Dermis lymphatic vessel endothelial cell (primary cell): ENCODE data around the gene ZNF3. TPM values are rescaled to one million over a fixed set of nuclear protein-coding genes. Genes with fewer than 3 reads are reported as not detected.

Source experiments
- total RNA-seq: library from RNA; depleted of rRNA; stranded (reverse); fragments of >200 nt; gene quantifications from 2 replicates; pipeline ENCODE4 v1.2.1, GENCODE V29; 2014

The ZNF3 gene
- 26.3 and 33.3 TPM in 2 replicates for total RNA-seq

GRCh38 chr7:100081535-100082102, at the start of gene ZNF3:
Gene ZNF3 (minus strand): TSS chr7:100081723. CDS start chr7:100077357, 4,366 bp downstream.

GRCh38 chr7:100126931-100127865, 45.7 kb upstream of the ZNF3 start, which contains the start of gene MBLAC1:
Gene MBLAC1 (plus strand): TSS chr7:100126967. CDS start chr7:100127396, 429 bp downstream.

GRCh38 chr7:100119072-100119969, 37.8 kb upstream of the ZNF3 start, which contains the start of the genes CNPY4 and TAF6:
Gene CNPY4 (plus strand): TSS chr7:100119634. CDS start chr7:100119745, 111 bp downstream.
Gene TAF6 (minus strand): TSS chr7:100119358. CDS start chr7:100114209, 5,149 bp downstream.

GRCh38 chr7:100101016-100101862, 19.7 kb upstream of the ZNF3 start, which contains the start of the genes AP4M1 and MCM7:
Gene AP4M1 (plus strand): TSS chr7:100101643. CDS start chr7:100101715, 72 bp downstream.
Gene MCM7 (minus strand): TSS chr7:100101397. CDS start chr7:100101294, 103 bp downstream.

GRCh38 chr7:100088621-100089457, 7.3 kb upstream of the ZNF3 start, which contains the start of gene COPS6:
Gene COPS6 (plus strand): TSS chr7:100088969. CDS start chr7:100088991, 22 bp downstream.

DNA sequence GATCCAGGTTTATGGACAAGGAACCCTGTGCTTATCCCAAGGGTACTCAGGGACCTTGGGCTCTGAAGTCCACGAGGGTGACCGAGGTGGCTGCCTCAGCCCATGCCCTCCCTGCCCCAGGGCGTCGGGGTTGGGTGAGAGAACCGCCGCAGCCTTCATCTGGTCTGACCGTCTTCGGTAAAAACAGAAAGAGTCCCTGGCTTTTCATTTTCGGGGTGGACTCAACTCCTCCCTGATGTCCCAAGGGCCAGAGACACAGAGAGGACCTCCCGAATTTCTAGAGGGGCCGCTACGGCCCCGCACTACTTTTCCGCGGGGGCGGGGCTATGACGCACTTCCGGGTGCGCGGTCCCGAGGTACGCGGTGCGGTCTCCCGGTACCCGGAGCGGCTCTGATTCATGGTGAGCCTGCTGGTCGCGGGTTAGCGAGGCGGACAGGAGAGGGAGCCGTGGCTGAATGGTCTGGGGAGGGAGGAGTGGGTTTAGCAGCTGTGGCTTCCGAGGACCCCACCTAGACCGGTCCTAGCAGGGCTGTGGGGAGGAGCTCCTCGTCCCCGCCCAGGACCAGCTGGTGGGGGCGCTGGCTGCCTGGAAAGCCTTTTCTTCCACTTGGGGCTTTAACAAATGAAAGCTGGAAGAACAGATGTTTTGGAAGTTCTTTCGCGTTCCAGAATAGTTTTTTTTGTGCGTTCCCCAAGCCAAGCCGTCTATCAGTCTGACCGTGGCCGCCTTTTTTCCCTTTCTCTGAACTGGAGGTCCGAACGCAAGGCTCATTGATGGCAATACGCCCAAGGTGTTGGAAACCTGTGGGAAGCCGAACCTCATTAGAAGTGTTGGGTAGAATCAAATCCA, 31.9 kb downstream of the ZNF3 start, which contains the start of gene ZSCAN21:
Gene ZSCAN21 (plus strand): TSS at position 334 of the 851 bp plus-strand sequence. CDS start 7,233 bp downstream, outside the sequence.

Other genes starting within 250 kb of the ZNF3 start
- gene OR2AE1, start 204.7 kb downstream of the ZNF3 start, total RNA-seq, result 0.11 and 0.17 TPM in 2 replicates
- 17.4 and 23.2 TPM in 2 replicates for gene TRIM4, start 162.2 kb downstream of the ZNF3 start, total RNA-seq
- 0.87 and 1.0 TPM in 2 replicates for gene GJC3, start 152.1 kb downstream of the ZNF3 start, total RNA-seq
- not detected in 2 replicates for gene AZGP1, start 105.7 kb downstream of the ZNF3 start, total RNA-seq
- 28.8 and 38.8 TPM in 2 replicates for gene ZKSCAN1, start 66.1 kb downstream of the ZNF3 start, total RNA-seq
- gene ZSCAN21, start 31.9 kb downstream of the ZNF3 start, total RNA-seq, result 8.0 and 8.2 TPM in 2 replicates
- gene COPS6, start 7.2 kb upstream of the ZNF3 start, total RNA-seq, result 44.3 and 54.3 TPM in 2 replicates
- 27.5 and 34.8 TPM in 2 replicates for gene MCM7, start 19.7 kb upstream of the ZNF3 start, total RNA-seq
- 14.3 and 15.6 TPM in 2 replicates for gene AP4M1, start 19.9 kb upstream of the ZNF3 start, total RNA-seq
- gene TAF6, start 37.6 kb upstream of the ZNF3 start, total RNA-seq, result 18.5 and 20.0 TPM in 2 replicates
- 29.8 and 33.4 TPM in 2 replicates for gene CNPY4, start 37.9 kb upstream of the ZNF3 start, total RNA-seq
- gene MBLAC1, start 45.2 kb upstream of the ZNF3 start, total RNA-seq, result 1.8 and 2.8 TPM in 2 replicates
- 105 and 108 TPM in 2 replicates for gene LAMTOR4, start 67.2 kb upstream of the ZNF3 start, total RNA-seq
- 4.3 and 5.6 TPM in 2 replicates for gene TRAPPC14, start 77.0 kb upstream of the ZNF3 start, total RNA-seq
- 0.09 TPM in 1 of 2 replicates, not detected in the other for gene GAL3ST4, start 86.9 kb upstream of the ZNF3 start, total RNA-seq
- gene GPC2, start 95.7 kb upstream of the ZNF3 start, total RNA-seq, result 1.3 and 3.5 TPM in 2 replicates
- gene STAG3, start 96.2 kb upstream of the ZNF3 start, total RNA-seq, result 0.33 and 0.60 TPM in 2 replicates
- gene PVRIG, start 138.2 kb upstream of the ZNF3 start, total RNA-seq, result 2.6 TPM in 1 of 2 replicates, not detected in the other
- not detected in 2 replicates for gene SPDYE3, start 226.0 kb upstream of the ZNF3 start, total RNA-seq